ENCODE measurements around the gene DSG1.
"Not testable (repeated sequence)": the region's sequence is repeated elsewhere in the genome, so short reads cannot be mapped to it uniquely, and the experiment has no call there.

The DSG1 gene

GRCh38 chr18:31353336-31353735 is 35.4 kb downstream of the DSG1 start:
- not testable (repeated sequence) for DNase-seq (ENCODE audit: low spot score)

DNA sequence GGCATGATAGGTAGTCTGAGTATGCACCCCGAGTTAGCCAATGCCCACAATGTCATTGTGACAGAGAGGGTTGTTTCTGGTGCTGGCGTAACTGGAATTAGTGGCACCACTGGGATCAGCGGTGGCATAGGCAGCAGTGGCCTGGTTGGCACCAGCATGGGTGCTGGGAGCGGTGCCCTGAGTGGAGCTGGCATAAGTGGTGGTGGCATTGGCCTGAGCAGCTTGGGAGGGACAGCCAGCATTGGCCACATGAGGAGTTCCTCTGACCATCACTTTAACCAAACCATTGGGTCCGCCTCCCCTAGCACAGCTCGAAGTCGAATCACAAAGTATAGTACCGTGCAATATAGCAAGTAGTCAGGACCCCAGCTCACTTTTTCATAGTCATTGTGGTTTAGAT is 37.0 kb downstream of the DSG1 start:
- DNase-seq (ENCODE audit: low spot score) = no peak

DNA sequence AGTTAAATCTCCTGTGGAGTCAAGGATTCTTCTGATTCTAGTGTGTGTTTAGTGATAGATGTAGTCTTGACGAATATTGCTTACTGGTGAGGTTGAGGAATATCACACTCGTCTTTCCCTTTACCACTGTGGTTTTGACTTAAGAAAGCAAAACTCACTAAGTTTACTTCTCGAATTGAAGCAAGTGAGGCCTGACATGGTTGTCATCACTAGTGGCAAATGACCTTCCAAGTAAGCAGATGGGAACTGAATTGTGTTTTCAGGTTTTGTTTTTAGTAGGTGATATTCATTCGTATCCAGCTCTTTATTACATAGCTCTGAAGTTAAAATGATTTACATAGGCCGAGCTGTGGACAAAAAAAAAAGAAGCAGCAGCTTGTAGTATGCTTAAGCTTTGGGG is 38.1 kb downstream of the DSG1 start:
- no peak for DNase-seq (ENCODE audit: low spot score)

- DNase-seq (ENCODE audit: low spot score) = no peak
Observed at GRCh38 chr18:31364190-31364589, 46.2 kb downstream of the DSG1 start.

- DNase-seq (ENCODE audit: low spot score) = no peak
Observed at GRCh38 chr18:31369478-31369877, 51.5 kb downstream of the DSG1 start.

- no peak for DNase-seq (ENCODE audit: low spot score)
Observed at GRCh38 chr18:31371989-31372388, 54.0 kb downstream of the DSG1 start.

DNA sequence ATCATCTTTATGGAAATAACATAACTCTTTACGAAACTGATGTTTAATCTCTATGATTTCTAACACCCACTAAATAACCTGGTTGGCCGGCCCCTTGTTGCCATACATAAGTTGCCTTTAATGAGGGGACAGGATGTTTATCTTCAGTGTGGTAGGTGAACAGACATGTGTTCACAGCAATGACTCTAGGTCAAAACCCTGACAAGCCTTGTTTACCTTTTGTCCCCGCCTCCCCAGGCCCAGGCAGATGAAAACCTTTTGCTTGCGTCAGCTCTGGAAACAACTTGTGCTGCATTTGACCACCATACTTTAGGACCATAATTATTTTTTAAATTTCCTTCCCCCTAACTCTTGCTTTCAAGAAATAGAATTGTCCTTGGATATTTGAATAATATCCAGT is 55.7 kb downstream of the DSG1 start:
- DNase-seq (ENCODE audit: low spot score) = no peak

DNA sequence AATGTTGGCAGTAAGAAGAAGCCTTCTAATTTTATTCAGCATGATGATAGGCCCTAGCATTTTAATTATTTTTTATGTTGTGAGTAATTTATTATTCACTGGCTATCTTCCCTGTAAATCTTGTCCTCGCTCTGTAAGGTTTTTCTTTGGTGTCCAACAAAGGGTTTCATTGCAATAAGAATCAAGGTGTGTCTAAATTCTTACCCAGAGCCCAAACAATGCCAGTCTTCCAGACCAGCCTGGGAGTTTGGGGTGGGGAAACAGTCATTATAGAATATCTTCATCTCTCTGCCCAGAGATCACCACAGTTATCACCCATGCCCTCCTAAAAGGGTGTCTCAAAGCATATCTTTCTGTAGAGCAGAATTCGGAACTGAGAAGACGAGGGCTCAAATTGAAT is 58.5 kb downstream of the DSG1 start, which contains the start of gene DSG4:
TSS of gene DSG4 (plus strand) at position 301 of the 400 bp plus-strand sequence. CDS start 135 bp downstream, outside the sequence.
- DNase-seq (ENCODE audit: low spot score) = no peak

DNA sequence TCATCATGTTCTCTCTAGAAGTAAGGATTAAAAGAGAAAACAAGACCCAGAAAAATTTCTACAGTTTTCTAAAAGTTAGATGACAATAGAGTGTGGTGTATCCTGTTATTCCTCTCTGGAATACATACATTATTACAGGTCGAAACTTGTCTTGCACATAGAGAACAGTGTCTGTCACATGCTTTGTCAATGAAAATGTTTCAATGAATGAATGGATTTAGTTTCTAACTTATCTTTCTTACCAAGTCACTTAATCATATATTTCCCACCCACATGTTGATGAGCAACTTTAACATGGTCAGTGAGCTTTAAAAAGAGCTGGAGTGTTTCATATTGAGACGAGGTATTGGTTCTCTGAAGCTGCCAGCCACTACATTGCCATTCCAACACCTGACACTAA is 63.0 kb downstream of the DSG1 start:
- no peak for DNase-seq (ENCODE audit: low spot score)

DNA sequence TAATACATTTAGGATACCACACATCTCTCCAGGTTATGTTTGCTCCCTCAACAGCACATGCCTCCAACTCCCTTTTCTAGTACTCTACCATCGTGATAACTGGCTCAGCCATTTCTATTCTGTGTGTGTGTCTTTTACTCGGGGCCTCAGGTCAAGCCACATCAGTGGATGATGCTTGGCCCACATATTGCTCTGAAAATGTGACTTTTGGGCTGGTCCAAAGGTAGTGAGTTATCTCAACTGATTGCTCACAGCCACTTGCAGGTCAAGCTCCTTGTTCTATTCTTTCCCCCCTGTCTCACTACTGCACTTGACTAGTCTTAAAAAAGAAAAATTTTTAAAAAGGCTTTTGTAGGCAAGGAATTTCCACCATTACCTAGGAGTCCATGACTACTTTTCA is 64.1 kb downstream of the DSG1 start:
- no peak for DNase-seq (ENCODE audit: low spot score)

- DNase-seq (ENCODE audit: low spot score) = no peak
Observed at GRCh38 chr18:31386741-31387140, 68.8 kb downstream of the DSG1 start.

- DNase-seq (ENCODE audit: low spot score) = no peak
Observed at GRCh38 chr18:31393286-31393685, 75.3 kb downstream of the DSG1 start.

DNA sequence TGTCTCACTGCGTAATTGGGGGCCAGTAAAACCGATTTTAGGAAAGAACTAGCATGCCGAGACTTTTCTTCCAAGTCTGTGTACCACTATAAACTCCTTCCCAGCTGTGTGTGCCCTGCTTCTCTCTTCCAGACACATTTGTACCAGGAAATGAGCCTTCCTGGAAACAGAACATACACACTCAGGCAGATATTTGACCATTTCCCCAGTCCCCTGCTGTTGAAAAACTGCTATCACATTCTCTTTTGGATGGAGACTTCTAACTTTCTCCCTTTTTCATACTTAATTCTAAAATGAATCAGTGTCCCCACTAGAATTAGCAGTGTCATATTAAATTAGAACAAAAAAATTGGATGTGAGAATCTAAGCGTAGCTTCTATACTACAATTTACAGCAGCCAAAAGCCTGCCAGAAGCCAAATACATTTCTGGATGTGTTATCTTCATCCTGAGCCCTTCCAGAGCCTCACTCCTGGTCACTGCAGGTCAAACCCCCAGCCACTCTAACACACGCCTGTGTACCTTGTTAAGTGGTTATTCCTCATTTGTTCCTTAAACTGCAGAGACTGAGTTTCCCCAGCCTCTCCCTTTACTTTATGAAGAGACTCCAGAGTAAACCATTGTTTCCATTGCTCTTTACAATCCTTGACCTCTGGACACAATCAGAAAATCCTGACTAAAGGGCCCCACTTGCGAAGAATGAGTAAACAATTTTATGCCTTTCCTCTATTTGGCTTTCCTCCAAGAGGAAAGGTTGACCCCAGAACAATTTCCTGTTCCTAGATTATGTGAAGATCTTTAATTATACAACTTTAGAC is 79.0 kb downstream of the DSG1 start:
- DNase-seq (ENCODE audit: low spot score) = no peak

DNA sequence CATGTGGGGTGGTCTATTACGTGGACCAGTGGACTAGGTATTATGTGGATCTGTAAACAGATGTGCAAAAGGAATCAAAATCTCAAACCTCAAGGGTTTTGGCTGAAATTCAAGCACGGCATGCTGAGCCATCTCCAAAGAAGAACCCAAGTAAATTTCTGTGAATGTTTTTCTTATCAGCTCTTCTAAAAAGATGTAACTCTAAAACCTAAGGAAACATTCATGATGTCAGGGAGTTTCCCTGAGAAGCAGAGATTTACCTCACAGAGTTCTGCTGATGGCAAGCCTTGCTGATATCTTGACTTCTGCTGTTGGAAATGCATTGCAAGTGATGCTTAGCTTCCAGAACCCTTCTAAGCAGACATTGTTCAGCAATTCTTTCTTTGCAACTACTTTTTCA is 80.2 kb downstream of the DSG1 start:
- DNase-seq (ENCODE audit: low spot score) = no peak

- no peak for DNase-seq (ENCODE audit: low spot score)
Observed at GRCh38 chr18:31399306-31400032, 81.5 kb downstream of the DSG1 start.

DNA sequence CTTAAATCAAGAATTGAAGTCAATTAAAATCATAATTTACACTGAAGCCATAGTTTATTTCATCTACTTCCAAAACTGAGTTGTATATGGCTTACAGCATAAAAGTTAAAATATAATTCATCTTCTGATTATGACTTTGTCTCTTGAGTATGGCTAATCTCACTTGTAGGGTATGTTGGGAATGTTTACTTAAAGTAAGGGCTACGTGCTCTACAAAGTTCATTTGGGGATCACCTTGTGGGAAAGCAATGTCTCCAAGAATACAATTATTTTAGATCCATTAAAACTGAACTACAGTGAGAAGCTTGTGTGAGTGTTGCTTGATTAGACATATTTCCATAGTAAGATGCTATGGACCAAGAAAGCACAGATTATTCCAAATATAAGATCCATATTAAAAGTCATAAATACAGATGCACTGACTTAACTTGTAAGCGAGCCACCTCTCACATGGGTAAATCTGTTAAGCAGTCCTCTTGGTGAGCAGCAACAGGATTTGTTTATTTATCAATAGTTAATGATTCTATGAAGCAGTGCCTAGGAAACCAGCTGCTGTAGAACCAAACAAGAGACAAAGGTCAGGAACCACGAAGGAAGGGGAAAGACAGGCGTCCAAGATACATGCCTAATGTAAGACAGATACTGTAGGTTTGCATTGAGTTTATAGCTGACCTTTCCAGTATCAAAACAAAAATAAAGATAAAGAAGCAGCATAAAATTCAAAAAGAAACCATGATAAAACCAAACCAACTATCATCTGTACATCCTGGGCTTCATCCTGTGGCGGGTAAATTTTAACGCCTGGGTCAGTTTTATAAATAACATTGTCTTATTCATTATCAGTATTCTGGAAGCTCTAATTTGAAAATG is 83.4 kb downstream of the DSG1 start:
- DNase-seq (ENCODE audit: low spot score) = no peak

DNA sequence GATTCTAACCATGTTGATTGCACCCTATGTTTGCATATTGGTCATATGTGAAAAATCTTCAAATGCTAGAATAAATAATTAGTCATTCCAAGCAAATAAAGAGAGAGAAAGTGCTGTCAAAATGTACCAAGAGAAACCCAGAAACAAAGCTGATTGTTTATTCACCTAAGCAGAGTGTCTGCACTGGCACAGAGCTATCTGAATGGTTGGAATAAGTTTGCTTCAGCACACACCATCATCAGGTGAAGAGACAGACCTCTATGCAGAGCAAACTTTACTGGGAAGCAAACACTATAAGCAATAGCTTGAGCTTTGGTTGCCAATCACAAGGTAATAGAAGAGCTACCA is 84.0 kb downstream of the DSG1 start:
- no peak for DNase-seq (ENCODE audit: low spot score)

DNA sequence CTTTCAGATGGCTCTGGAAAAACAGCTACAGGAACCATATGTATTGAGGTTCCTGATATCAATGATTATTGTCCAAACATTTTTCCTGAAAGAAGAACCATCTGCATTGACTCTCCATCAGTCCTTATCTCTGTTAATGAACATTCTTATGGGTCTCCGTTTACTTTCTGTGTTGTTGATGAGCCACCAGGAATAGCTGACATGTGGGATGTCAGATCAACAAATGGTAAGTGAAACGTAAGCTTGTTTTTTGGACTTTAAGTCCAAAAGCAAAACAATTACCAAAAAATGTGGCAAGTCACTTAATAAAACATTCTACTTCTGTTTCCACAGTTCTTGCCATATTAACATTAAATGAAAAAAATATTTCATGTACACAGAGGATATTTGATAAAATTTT is 85.4 kb downstream of the DSG1 start:
- no peak for DNase-seq (ENCODE audit: low spot score)
